OCI-LY7 (cell line): Measurements from ENCODE around the gene MAP3K19. TPM values are rescaled to one million over a fixed set of nuclear protein-coding genes. Genes with fewer than 3 reads are reported as not detected.

Source experiments
- BruUV-seq: library from RNA; stranded (reverse); fragments of 400-500 nt; replicated peaks from 2 replicates; lab custom pipeline; 2021; lab: Mats Ljungman, UMichigan
- CTCF ChIA-PET: fragments of 300-600 bp; sonication (Branson Sonifier 250); formaldehyde crosslinking; loops from one replicate; lab custom pipeline; 2022; ENCODE audit warnings: antibody characterized with exemption; ENCODE audit not compliant: unreplicated experiment; lab: Charles Lee
- POLR2A ChIA-PET: fragments of 300-600 bp; sonication (Branson Sonifier 250); formaldehyde crosslinking; loops from one replicate; lab custom pipeline; 2022; ENCODE audit warnings: antibody characterized with exemption; lab: Charles Lee
- DNase-seq: peaks from one replicate; pipeline ENCODE4 v3.0.0-alpha.2; 2015; ENCODE audit warnings: low spot score
- H2AFZ ChIP-seq: fragments of 200-600 bp; sonication (generic), shearing (Covaris generic); 2 replicates; pipeline ENCODE4 v1.6.1; 2014; ENCODE audit warnings: mild to moderate bottlenecking, antibody characterized with exemption, low read length, moderate library complexity
- H3K27ac ChIP-seq: fragments of 200-600 bp; sonication (generic); 2 replicates; pipeline ENCODE4 v1.5.1; 2014; ENCODE audit warnings: mixed run types, low read depth, mild to moderate bottlenecking, moderate library complexity, low read length, inconsistent platforms; ENCODE audit not compliant: poor library complexity, severe bottlenecking
- H3K36me3 ChIP-seq: fragments of 200-600 bp; sonication (generic); 2 replicates; pipeline ENCODE4 v1.6.1; 2014; ENCODE audit warnings: mild to moderate bottlenecking, antibody characterized with exemption, low read length, moderate library complexity, mixed read lengths; ENCODE audit not compliant: insufficient read depth
- H3K4me1 ChIP-seq: fragments of 200-600 bp; sonication (generic); 2 replicates; pipeline ENCODE4 v1.5.1; 2014; ENCODE audit warnings: mild to moderate bottlenecking, low read length; ENCODE audit not compliant: insufficient read depth, poor library complexity, severe bottlenecking
- H3K4me2 ChIP-seq: fragments of 200-600 bp; sonication (generic); 2 replicates; pipeline ENCODE4 v1.6.1; 2014; ENCODE audit warnings: mild to moderate bottlenecking, low read length
- H3K4me3 ChIP-seq: fragments of 200-600 bp; sonication (generic); 2 replicates; pipeline ENCODE4 v1.5.1; 2014; ENCODE audit warnings: mild to moderate bottlenecking, low read depth, low read length; ENCODE audit not compliant: poor library complexity, severe bottlenecking
- H3K79me2 ChIP-seq: fragments of 200-600 bp; sonication (generic); 2 replicates; pipeline ENCODE4 v1.6.1; 2016; ENCODE audit warnings: low read depth, mild to moderate bottlenecking, low read length, moderate library complexity, mixed read lengths; ENCODE audit not compliant: insufficient read depth
- H3K9me2 ChIP-seq: fragments of 200-600 bp; sonication (generic); 2 replicates; pipeline ENCODE4 v1.6.1; 2016; ENCODE audit warnings: mild to moderate bottlenecking, low read length, mixed read lengths; ENCODE audit not compliant: insufficient read depth
- H3K9me3 ChIP-seq: fragments of 200-600 bp; sonication (generic); 2 replicates; pipeline ENCODE4 v1.6.1; 2014; ENCODE audit warnings: mild to moderate bottlenecking, mixed run types, low read length, mixed read lengths
- H4K20me1 ChIP-seq: fragments of 200-600 bp; sonication (generic); 2 replicates; pipeline ENCODE4 v1.6.1; 2014; ENCODE audit warnings: mild to moderate bottlenecking, antibody characterized with exemption, low read length, moderate library complexity, mixed read lengths; ENCODE audit not compliant: insufficient read depth
- EZH2phosphoT487 ChIP-seq: fragments of 200-600 bp; sonication (generic); IDR thresholded peaks from 2 replicates; pipeline ENCODE4 v1.6.1; 2018; ENCODE audit warnings: low read depth, borderline replicate concordance, mild to moderate bottlenecking, mixed run types, antibody characterized with exemption, low read length, moderate library complexity, mixed read lengths
- intact Hi-C: fragments of 100-400 bp; cut with micrococcal nuclease; formaldehyde crosslinking; loops from one replicate; pipeline ENCODE4 v1.10.0; 2022; ENCODE audit not compliant: unreplicated experiment
- total RNA-seq, 2 experiments: library from RNA; depleted of rRNA in 1 of 2; stranded (reverse); fragments of >200 nt in 1 of 2; shearing (Covaris generic) in 1 of 2; gene quantifications; 2 replicates each; pipeline ENCODE4 v1.2.3, GENCODE V29; 2014 to 2022
- TF ChIP-seq, protein P1 (sequence below): fragments of 200-600 bp; sonication (generic); conservative IDR thresholded peaks from 2 replicates; pipeline ENCODE4 v1.5.1; 2014; ENCODE audit warnings: mild to moderate bottlenecking, antibody characterized with exemption, low read length, moderate library complexity, mixed read lengths

Gene MAP3K19
- total RNA-seq, 2 experiments from 2014 or later = not detected

DNA sequence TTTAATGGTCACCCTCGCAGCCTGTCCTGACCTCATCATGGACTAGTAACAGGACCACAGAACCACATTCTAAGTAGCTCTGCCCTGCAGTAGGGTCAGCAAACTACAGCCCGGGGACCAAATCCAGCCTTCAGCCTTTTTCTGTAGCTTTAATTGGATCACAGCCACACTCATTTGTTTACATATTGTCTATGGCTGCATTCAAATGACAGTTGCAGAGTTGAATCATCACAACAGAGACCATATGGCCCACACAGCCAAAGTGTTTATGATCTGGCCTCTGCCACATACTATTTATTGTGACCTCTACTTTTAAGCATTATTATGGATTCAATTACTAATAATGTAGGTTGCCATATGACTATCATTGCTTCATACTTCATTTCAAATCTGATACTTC, 47.7 kb downstream of the MAP3K19 start:
- TF ChIP-seq, protein P1, sequence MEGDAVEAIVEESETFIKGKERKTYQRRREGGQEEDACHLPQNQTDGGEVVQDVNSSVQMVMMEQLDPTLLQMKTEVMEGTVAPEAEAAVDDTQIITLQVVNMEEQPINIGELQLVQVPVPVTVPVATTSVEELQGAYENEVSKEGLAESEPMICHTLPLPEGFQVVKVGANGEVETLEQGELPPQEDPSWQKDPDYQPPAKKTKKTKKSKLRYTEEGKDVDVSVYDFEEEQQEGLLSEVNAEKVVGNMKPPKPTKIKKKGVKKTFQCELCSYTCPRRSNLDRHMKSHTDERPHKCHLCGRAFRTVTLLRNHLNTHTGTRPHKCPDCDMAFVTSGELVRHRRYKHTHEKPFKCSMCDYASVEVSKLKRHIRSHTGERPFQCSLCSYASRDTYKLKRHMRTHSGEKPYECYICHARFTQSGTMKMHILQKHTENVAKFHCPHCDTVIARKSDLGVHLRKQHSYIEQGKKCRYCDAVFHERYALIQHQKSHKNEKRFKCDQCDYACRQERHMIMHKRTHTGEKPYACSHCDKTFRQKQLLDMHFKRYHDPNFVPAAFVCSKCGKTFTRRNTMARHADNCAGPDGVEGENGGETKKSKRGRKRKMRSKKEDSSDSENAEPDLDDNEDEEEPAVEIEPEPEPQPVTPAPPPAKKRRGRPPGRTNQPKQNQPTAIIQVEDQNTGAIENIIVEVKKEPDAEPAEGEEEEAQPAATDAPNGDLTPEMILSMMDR = no peak
- TF ChIP-seq EZH2phosphoT487 = no peak
- Histone ChIP-seq H3K4me3 (no peak overlapping the region), H3K9me3 (no peaks in the 10 kb centered on the region), H3K27ac (no peak overlapping the region), H3K36me3 (no peaks in the 10 kb centered on the region), H3K4me2 (no peak overlapping the region), H3K79me2 (no peaks in the 10 kb centered on the region), H2AFZ (no peak overlapping the region), H4K20me1 (no peaks in the 10 kb centered on the region), H3K9me2 (no peaks in the 10 kb centered on the region), H3K4me1 (no peaks in the 10 kb centered on the region)
- ChIA-PET POLR2A (interaction anchor here (0.6 kb wide), 1 partner anchor 10 kb away, joined by 3 read pairs; no protein-coding TSS in a partner anchor), CTCF (no interaction called here)
- BruUV-seq = no TSS peak
- DNase-seq = no peak
- intact Hi-C loops = no loop called here

DNA sequence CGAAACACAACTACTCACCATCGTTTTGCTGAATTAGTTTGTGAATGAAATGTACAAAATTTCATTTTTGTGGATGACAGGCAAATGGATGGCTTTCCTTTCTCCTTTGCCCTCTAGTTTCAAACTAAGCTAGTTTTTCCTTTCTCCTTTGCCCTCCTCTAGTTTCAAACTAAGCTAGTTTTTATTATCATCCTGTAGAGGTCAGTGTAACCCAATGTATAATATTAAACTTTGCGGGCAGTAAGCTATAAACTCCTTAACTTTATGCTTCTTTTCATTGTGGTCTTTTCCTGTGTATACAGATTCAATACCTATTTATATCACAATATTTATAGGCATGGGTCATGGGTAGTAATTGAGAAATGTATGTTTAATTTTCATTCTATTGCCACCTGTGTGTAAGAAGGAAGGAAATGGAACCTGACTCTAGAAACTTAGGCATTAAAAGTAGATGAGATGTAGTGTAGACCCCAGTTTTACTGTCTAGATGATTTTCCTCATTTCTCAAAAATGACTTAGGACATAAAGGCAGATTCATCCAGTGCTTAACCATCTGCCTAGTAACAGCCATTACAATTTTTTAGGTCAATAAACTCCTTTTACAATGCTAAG, 58.1 kb downstream of the MAP3K19 start:
- no peak overlapping the region for H3K4me2 ChIP-seq
- H3K79me2 ChIP-seq = no peaks in the 10 kb centered on the region
- no peaks in the 10 kb centered on the region for H3K9me3 ChIP-seq
- no peak overlapping the region for H3K4me3 ChIP-seq
- no peaks in the 10 kb centered on the region for H4K20me1 ChIP-seq
- ChIA-PET POLR2A (interaction anchor here (0.5 to 1.0 kb wide), 8 partner anchors 12 to 1395 kb away, joined by 3 to 6 read pairs (median 3); no protein-coding TSS in a partner anchor), CTCF (interaction anchor here (0.5 to 1.5 kb wide), 4 partner anchors 15 to 868 kb away, joined by 3 to 4 read pairs (median 4); no protein-coding TSS in a partner anchor)
- no peak overlapping the region for H3K27ac ChIP-seq
- H3K36me3 ChIP-seq = no peaks in the 10 kb centered on the region
- no peak overlapping the region for H2AFZ ChIP-seq
- BruUV-seq = no TSS peak
- intact Hi-C loops = loop anchor here (5.0 kb wide), 1 partner anchor 808 kb away; no protein-coding TSS in a partner anchor
- H3K4me1 ChIP-seq = no peaks in the 10 kb centered on the region
- DNase-seq = peak; percentile 48
- no peaks in the 10 kb centered on the region for H3K9me2 ChIP-seq
- no peak for TF ChIP-seq EZH2phosphoT487
- TF ChIP-seq, protein P1 = peak; percentile 86

DNA sequence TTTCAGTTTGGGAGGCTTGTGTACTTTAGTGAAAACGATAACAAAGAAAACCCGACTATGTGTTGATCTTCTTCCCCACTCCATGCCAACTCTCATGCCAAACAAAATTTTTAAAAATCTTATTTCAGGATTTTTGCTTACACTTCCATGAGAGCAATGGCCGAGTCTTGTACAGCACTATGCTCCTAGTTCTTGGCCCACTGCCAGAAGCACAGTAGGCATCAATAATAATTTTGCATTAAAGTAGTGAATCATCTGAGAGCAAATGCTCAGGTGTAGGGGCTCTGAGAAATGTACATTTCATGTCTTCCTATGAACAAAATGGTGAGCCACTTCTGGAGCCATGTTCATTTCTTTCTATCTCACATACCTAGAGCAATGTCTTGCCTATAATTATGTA, 62.2 kb downstream of the MAP3K19 start:
- ChIA-PET POLR2A (no interaction called here), CTCF (no interaction called here)
- H3K4me3 ChIP-seq = no peak overlapping the region
- no peaks in the 10 kb centered on the region for H4K20me1 ChIP-seq
- H3K9me2 ChIP-seq = no peaks in the 10 kb centered on the region
- no peak overlapping the region for H2AFZ ChIP-seq
- no TSS peak for BruUV-seq
- no peaks in the 10 kb centered on the region for H3K36me3 ChIP-seq
- no peaks in the 10 kb centered on the region for H3K4me1 ChIP-seq
- H3K79me2 ChIP-seq = no peaks in the 10 kb centered on the region
- H3K4me2 ChIP-seq = no peak overlapping the region
- no peak for TF ChIP-seq EZH2phosphoT487
- TF ChIP-seq, protein P1 = no peak
- no peak overlapping the region for H3K27ac ChIP-seq
- no peaks in the 10 kb centered on the region for H3K9me3 ChIP-seq
- intact Hi-C loops = loop anchor here (5.0 kb wide), 1 partner anchor 812 kb away; no protein-coding TSS in a partner anchor
- DNase-seq = no peak
